ENCODE results near the gene RGS10. TPM values are rescaled to one million over a fixed set of nuclear protein-coding genes. Genes with fewer than 3 reads are reported as not detected.

RGS10 gene
- total and polyA plus RNA-seq, 10 of the 15 experiments (the other 5 are each of a cell fraction or from before 2014, with no cell fraction given): 72.8 to 193 (median 127) TPM

GRCh38 chr10:119474606-119475005, 67.9 kb downstream of the RGS10 start:
- Histone ChIP-seq H3K9me3 (replicated peaks; ENCODE audit: control insufficient read depth, insufficient read depth, low read length) (peaks cover 4% of the 10 kb centered on the region; the same call in 1 of the 3 replicates), H3K4me2 (ENCODE audit: control insufficient read depth, insufficient read depth) (no peak overlapping the region), H3K9ac (ENCODE audit: control insufficient read depth, insufficient read depth, low read length) (no peak overlapping the region), H3K79me2 (ENCODE audit: control insufficient read depth, insufficient read depth, low read length) (no peaks in the 10 kb centered on the region), H3K4me1 (ENCODE audit: control insufficient read depth, insufficient read depth, low read length) (peaks cover 25% of the 10 kb centered on the region), H3K36me3 (ENCODE audit: control insufficient read depth in 2 of 2, insufficient read depth in 2 of 2, low read length in 1 of 2) (no peaks in the 10 kb centered on the region), H2AFZ (ENCODE audit: control insufficient read depth, low read depth, low read length) (no peak overlapping the region), H3K4me3 (no peak overlapping the region), H3K27me3 (replicated peaks in 1 of 2; ENCODE audit: control insufficient read depth in 2 of 2, insufficient read depth in 2 of 2, low read length in 1 of 2) (no peaks in the 10 kb centered on the region), H3K27ac (ENCODE audit: control insufficient read depth, insufficient read depth) (no peak overlapping the region), H4K20me1 (ENCODE audit: control insufficient read depth, insufficient read depth) (no peaks in the 10 kb centered on the region)
- FAIRE-seq: no peak
- ATAC-seq: no peak
- ChIA-PET SMC1A (ENCODE audit: uncharacterized antibody, unreplicated experiment) (interaction anchor here (1.0 kb wide), 1 partner anchor 30 kb away, joined by 3 read pairs; no protein-coding TSS in a partner anchor), CTCF (interaction anchor here (0.6 to 0.7 kb wide), 2 partner anchors 11 to 94 kb away, joined by 3 read pairs; no protein-coding TSS in a partner anchor), POLR2A (interaction anchor here (0.6 kb wide), 2 partner anchors 13 to 163 kb away, joined by 3 to 4 read pairs; no protein-coding TSS in a partner anchor), RAD21 (ENCODE audit: unreplicated experiment) (no interaction called here)
- intact Hi-C loops (cut with micrococcal nuclease; ENCODE audit: unreplicated experiment): no loop called here
- no TSS peak for BruUV-seq (replicated peaks)
- 38% methylated on average over 10 of the region's 10 CpGs for WGBS (ENCODE audit: insufficient coverage, insufficient replicate concordance, low lambda C conversion rate, missing lambda C conversion rate)
- in situ Hi-C loops (cut with MboI): no loop called here
- TF ChIP-seq ZNF274 (IDR thresholded peaks at IDR 0.05; ENCODE audit: insufficient read depth, insufficient read length): no peak
- TF ChIP-seq RAD21 (IDR thresholded peaks at IDR 0.05; ENCODE audit: insufficient read depth, low read depth, low read length): no peak
- TF ChIP-seq NKRF (conservative IDR thresholded peaks at IDR 0.05): no peak
- TF ChIP-seq KAT2A (conservative IDR thresholded peaks at IDR 0.05; ENCODE audit: control insufficient read depth, low read depth, low read length): no peak
- no peak for DNase-seq (ENCODE audit: low read depth, low spot score)

- CTCF ChIA-PET: interaction anchor here (0.6 kb wide), 1 partner anchor 95 kb away, joined by 3 read pairs; no protein-coding TSS in a partner anchor
- H2AFZ ChIP-seq (ENCODE audit: control insufficient read depth, low read depth, low read length): no peak overlapping the region
- H3K4me2 ChIP-seq (ENCODE audit: control insufficient read depth, insufficient read depth): no peak overlapping the region
- FAIRE-seq (no peak), ATAC-seq (no peak), DNase-seq (ENCODE audit: low read depth, low spot score) (no peak)
- in situ Hi-C loops (cut with MboI) (no loop called here), intact Hi-C loops (cut with micrococcal nuclease; ENCODE audit: unreplicated experiment) (no loop called here)
- peaks cover 20% of the 10 kb centered on the region for H3K4me1 ChIP-seq (ENCODE audit: control insufficient read depth, insufficient read depth, low read length)
- H4K20me1 ChIP-seq (ENCODE audit: control insufficient read depth, insufficient read depth): no peaks in the 10 kb centered on the region
- H3K27me3 ChIP-seq (replicated peaks in 1 of 2; ENCODE audit: control insufficient read depth in 2 of 2, insufficient read depth in 2 of 2, low read length in 1 of 2): no peaks in the 10 kb centered on the region
- H3K79me2 ChIP-seq (ENCODE audit: control insufficient read depth, insufficient read depth, low read length): no peaks in the 10 kb centered on the region
- no peak for TF ChIP-seq ATF2 (IDR thresholded peaks at IDR 0.05; ENCODE audit: low read length)
- no peak for TF ChIP-seq PML (IDR thresholded peaks at IDR 0.05; ENCODE audit: low read length)
- no peak for TF ChIP-seq FOXM1 (IDR thresholded peaks at IDR 0.05; ENCODE audit: low read depth, low read length)
- TF ChIP-seq JUND (IDR thresholded peaks at IDR 0.05; ENCODE audit: low read depth, low read length): no peak
- no peaks in the 10 kb centered on the region for H3K36me3 ChIP-seq (ENCODE audit: control insufficient read depth in 2 of 2, insufficient read depth in 2 of 2, low read length in 1 of 2)
- no peak overlapping the region for H3K9ac ChIP-seq (ENCODE audit: control insufficient read depth, insufficient read depth, low read length)
- no peak overlapping the region for H3K4me3 ChIP-seq
- WGBS (ENCODE audit: insufficient coverage, insufficient replicate concordance, low lambda C conversion rate, missing lambda C conversion rate): 89% methylated on average over 4 of the region's 4 CpGs
- POLR2A ChIA-PET: no interaction called here
- BruUV-seq (replicated peaks): no TSS peak
- RAD21 ChIA-PET (ENCODE audit: unreplicated experiment): no interaction called here
- no peak overlapping the region for H3K27ac ChIP-seq (ENCODE audit: control insufficient read depth, insufficient read depth)
- H3K9me3 ChIP-seq (replicated peaks; ENCODE audit: control insufficient read depth, insufficient read depth, low read length): peaks cover 4% of the 10 kb centered on the region; the same call in 1 of the 3 replicates
- SMC1A ChIA-PET (ENCODE audit: uncharacterized antibody, unreplicated experiment): no interaction called here
Measured at GRCh38 chr10:119473771-119474170, 68.7 kb downstream of the RGS10 start.
